CD4-positive, alpha-beta T cell (primary cell): ENCODE data around the gene UGT1A9. TPM values are rescaled to one million over a fixed set of nuclear protein-coding genes. Genes with fewer than 3 reads are reported as not detected.
"Not testable (repeated sequence)": the region's sequence is repeated elsewhere in the genome, so short reads cannot be mapped to it uniquely, and the experiment has no call there.

Experiments
- ATAC-seq: fragments of 200-7000 bp; cut with Tn5 transposase; one replicate; pipeline ENCODE4 v1.10.0; 2022; ENCODE audit warnings: mild to moderate bottlenecking; ENCODE audit not compliant: poor library complexity
- CTCF ChIA-PET: fragments of 350-600 bp; sonication (Branson Sonifier 250); formaldehyde crosslinking; loops from one replicate; lab custom pipeline; 2021; ENCODE audit warnings: antibody characterized with exemption, inconsistent platforms; lab: Charles Lee
- POLR2A ChIA-PET: fragments of 350-600 bp; sonication (Branson Sonifier 250); formaldehyde crosslinking; loops from one replicate; lab custom pipeline; 2021; ENCODE audit warnings: antibody characterized with exemption, inconsistent platforms; lab: Charles Lee
- DNase-seq, 14 experiments: peaks; one replicate each; pipeline ENCODE4 v3.0.0-alpha.2; 2013 to 2020; ENCODE audit warnings: mixed read lengths in 2 of 14
- H3K27ac ChIP-seq, 2 donors: one replicate each; pipeline versions ENCODE4 v1.5.1 to v1.7.0; 2013; ENCODE audit warnings: low read length in 2 of 2, low read depth in 1 of 2, mild to moderate bottlenecking in 1 of 2
- H3K27me3 ChIP-seq, 2 experiments: 1 replicate in 1 of 2; 2 replicates in 1 of 2; pipeline versions ENCODE4 v1.6.1 to v1.7.0; 2013; ENCODE audit warnings: low read length in 2 of 2, control low read depth in 1 of 2, mild to moderate bottlenecking in 1 of 2, moderate library complexity in 1 of 2; ENCODE audit not compliant: insufficient read depth in 2 of 2, control insufficient read depth in 1 of 2
- H3K36me3 ChIP-seq: one replicate; pipeline ENCODE4 v1.6.1; 2013; ENCODE audit warnings: low read length, control low read depth; ENCODE audit not compliant: insufficient read depth
- H3K4me1 ChIP-seq: one replicate; pipeline ENCODE4 v1.6.1; 2013; ENCODE audit warnings: low read length, control low read depth; ENCODE audit not compliant: insufficient read depth
- H3K4me3 ChIP-seq: one replicate; pipeline ENCODE4 v1.5.1; 2013; ENCODE audit warnings: mild to moderate bottlenecking, low read length, moderate library complexity
- H3K9me3 ChIP-seq, 2 experiments: 1 replicate in 1 of 2; 2 replicates in 1 of 2; pipeline versions ENCODE4 v1.6.1 to v1.7.0; 2013; ENCODE audit warnings: low read length in 2 of 2, mild to moderate bottlenecking in 2 of 2, control low read depth in 1 of 2, moderate library complexity in 1 of 2; ENCODE audit not compliant: control insufficient read depth in 1 of 2, insufficient read depth in 1 of 2
- H3K27ac Mint-ChIP-seq: one replicate; pipeline ENCODE4 v1.8.0; 2020; ENCODE audit warnings: mixed read lengths
- H3K27me3 Mint-ChIP-seq: one replicate; pipeline ENCODE4 v1.8.0; 2021; ENCODE audit warnings: mixed read lengths
- H3K36me3 Mint-ChIP-seq: one replicate; pipeline ENCODE4 v1.8.0; 2021; ENCODE audit warnings: low read depth, mixed read lengths
- H3K4me1 Mint-ChIP-seq: one replicate; pipeline ENCODE4 v1.8.0; 2021; ENCODE audit warnings: low read depth, mixed read lengths
- H3K4me3 Mint-ChIP-seq: one replicate; pipeline ENCODE4 v1.8.0; 2020; ENCODE audit warnings: mild to moderate bottlenecking, mixed read lengths
- H3K9me3 Mint-ChIP-seq: one replicate; pipeline ENCODE4 v1.8.0; 2020; ENCODE audit warnings: mixed read lengths
- intact Hi-C, 2 experiments: fragments of 100-400 bp; cut with DNase I in 1 of 2; cut with micrococcal nuclease in 1 of 2; formaldehyde crosslinking; loops; one replicate each; pipeline versions ENCODE4 v1.15.1 to v1.9.0; 2023 to 2025; cut with DNase I, micrococcal nuclease
- total RNA-seq, 174 experiments: library from RNA in 2 of 174; stranded (reverse) in 2 of 174; gene quantifications; one replicate each; pipeline ENCODE4 v1.2.3 and lab custom pipeline; 2021 to 2026
- TF ChIP-seq, protein P1 (sequence below): fragments of 200-600 bp; IDR thresholded peaks from one replicate; pipeline ENCODE4 v1.8.0; 2022; ENCODE audit warnings: antibody characterized with exemption, mild to moderate bottlenecking

The UGT1A9 gene
- total RNA-seq, 2 experiments from 2014 or later, result not detected

DNA sequence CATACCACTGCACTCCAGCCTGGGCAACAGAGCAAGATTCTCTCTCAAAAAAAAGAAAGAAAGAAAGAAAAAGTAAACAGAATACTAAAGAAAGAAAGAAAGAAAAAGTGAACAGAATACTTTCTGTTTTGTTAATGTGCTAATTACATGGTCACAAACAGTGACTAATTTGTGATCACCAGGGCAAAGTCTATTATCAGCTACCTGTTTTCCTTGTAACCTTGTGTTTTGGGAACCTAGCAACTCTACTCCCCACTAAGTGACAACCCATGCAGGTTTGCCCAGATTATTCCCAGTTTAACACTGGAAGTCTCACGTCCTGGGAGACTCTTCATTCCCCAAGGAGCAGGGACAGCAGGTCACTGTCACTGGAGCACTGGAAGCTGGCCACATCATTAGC, 16.7 kb upstream of the UGT1A9 start:
- H3K27me3 Mint-ChIP-seq, result peaks cover 40% of the 10 kb centered on the region
- DNase-seq, result no peak
- intact Hi-C loops, result no loop called here
- ATAC-seq, result no peak
- POLR2A ChIA-PET, result no interaction called here
- Histone ChIP-seq H3K36me3 (no peaks in the 10 kb centered on the region), H3K4me3 (no peak overlapping the region), H3K27me3 (peaks cover 0 to 4% of the 10 kb centered on the region in 2 experiments), H3K27ac (no peak overlapping the region), H3K4me1 (no peaks in the 10 kb centered on the region), H3K9me3 (no peaks in the 10 kb centered on the region)
- no peak overlapping the region for H3K4me3 Mint-ChIP-seq
- no peaks in the 10 kb centered on the region for H3K36me3 Mint-ChIP-seq
- H3K27ac Mint-ChIP-seq, result no peak overlapping the region
- H3K9me3 Mint-ChIP-seq, result no peaks in the 10 kb centered on the region
- TF ChIP-seq, protein P1, sequence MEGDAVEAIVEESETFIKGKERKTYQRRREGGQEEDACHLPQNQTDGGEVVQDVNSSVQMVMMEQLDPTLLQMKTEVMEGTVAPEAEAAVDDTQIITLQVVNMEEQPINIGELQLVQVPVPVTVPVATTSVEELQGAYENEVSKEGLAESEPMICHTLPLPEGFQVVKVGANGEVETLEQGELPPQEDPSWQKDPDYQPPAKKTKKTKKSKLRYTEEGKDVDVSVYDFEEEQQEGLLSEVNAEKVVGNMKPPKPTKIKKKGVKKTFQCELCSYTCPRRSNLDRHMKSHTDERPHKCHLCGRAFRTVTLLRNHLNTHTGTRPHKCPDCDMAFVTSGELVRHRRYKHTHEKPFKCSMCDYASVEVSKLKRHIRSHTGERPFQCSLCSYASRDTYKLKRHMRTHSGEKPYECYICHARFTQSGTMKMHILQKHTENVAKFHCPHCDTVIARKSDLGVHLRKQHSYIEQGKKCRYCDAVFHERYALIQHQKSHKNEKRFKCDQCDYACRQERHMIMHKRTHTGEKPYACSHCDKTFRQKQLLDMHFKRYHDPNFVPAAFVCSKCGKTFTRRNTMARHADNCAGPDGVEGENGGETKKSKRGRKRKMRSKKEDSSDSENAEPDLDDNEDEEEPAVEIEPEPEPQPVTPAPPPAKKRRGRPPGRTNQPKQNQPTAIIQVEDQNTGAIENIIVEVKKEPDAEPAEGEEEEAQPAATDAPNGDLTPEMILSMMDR, result no peak
- CTCF ChIA-PET, result no interaction called here
- no peaks in the 10 kb centered on the region for H3K4me1 Mint-ChIP-seq

DNA sequence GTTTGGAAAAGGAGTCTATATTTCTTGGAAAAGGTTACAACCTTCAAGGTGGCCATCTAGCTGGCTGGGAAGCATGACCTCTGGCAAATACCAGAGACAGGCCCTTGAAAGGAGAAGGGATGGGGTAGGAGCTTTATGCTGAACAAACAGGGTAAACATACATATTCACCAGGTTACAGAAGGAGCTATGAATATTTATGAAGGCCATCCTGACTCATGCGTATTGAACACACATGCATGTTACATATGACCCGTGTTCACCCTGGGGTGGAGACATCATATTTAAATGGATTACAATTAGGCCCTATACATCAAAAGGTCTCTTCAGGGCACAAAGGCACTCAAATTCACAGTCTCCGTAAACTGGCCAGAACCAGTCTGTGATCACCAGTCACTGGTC, 15.8 kb upstream of the UGT1A9 start:
- H3K27ac Mint-ChIP-seq, ATAC-seq, H3K9me3 Mint-ChIP-seq, H3K4me1 Mint-ChIP-seq, POLR2A ChIA-PET, CTCF ChIA-PET, H3K4me1 ChIP-seq, H3K4me3 Mint-ChIP-seq, intact Hi-C loops, DNase-seq, H3K36me3 Mint-ChIP-seq, H3K27ac ChIP-seq, H3K4me3 ChIP-seq, H3K36me3 ChIP-seq, H3K9me3 ChIP-seq, H3K27me3 ChIP-seq: not testable (repeated sequence)
- H3K27me3 Mint-ChIP-seq, result peaks cover 32% of the 10 kb centered on the region

DNA sequence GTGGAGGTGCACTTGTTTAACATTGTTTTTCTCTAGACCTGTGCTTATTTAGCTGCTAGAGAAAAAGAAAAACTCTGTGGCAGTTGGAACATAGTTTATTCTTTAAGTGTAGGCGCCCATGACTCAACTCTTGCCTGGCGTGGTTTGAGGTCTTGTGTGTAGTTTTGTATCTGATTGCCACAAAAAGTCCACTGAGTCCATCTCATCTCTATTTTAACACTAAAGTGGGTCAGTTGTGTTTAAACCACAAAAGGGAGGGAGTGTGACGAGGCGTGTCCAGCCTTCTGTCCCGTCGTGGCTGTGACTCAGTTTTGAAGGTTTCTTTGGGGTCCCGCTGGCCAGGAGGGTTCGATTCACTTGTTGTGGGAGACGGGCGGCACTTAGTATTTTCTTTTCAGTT, 15.3 kb upstream of the UGT1A9 start:
- TF ChIP-seq, protein P1, result no peak
- Mint-ChIP-seq H3K27ac (no peak overlapping the region), H3K36me3 (no peaks in the 10 kb centered on the region), H3K4me1 (no peaks in the 10 kb centered on the region), H3K9me3 (no peaks in the 10 kb centered on the region), H3K4me3 (no peak overlapping the region), H3K27me3 (peaks cover 29% of the 10 kb centered on the region)
- Histone ChIP-seq H3K27me3 (peaks cover 0 to 4% of the 10 kb centered on the region in 2 experiments), H3K27ac (no peak overlapping the region), H3K9me3 (no peaks in the 10 kb centered on the region), H3K4me1 (no peaks in the 10 kb centered on the region), H3K4me3 (no peak overlapping the region), H3K36me3 (no peaks in the 10 kb centered on the region)
- no peak for DNase-seq
- POLR2A ChIA-PET, result no interaction called here
- intact Hi-C loops, result no loop called here
- CTCF ChIA-PET, result no interaction called here
- no peak for ATAC-seq

DNA sequence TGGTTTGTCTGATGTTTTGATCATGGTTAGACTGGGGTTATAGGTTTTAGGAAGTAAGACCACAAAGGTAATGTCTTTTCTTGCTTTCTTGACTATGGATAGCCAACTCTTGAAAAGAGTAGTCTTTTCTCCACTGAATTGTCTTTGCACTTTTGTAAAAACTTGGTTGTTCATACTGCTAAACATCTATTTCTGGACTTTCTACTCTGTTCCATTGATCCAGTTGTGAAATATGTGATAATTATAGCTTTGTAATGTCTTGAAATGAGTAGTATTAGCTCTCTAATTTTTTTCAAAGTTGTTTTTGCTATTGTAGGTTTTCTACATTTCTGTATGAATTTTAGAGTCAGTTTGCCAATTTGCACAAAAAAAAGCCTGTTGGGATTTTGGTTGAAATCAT, 13.1 kb upstream of the UGT1A9 start:
- ChIA-PET POLR2A (no interaction called here), CTCF (no interaction called here)
- Mint-ChIP-seq H3K27ac (no peak overlapping the region), H3K4me3 (no peak overlapping the region), H3K36me3 (no peaks in the 10 kb centered on the region), H3K4me1 (no peaks in the 10 kb centered on the region), H3K27me3 (peaks cover 28% of the 10 kb centered on the region), H3K9me3 (no peaks in the 10 kb centered on the region)
- DNase-seq (no peak), ATAC-seq (no peak)
- Histone ChIP-seq H3K36me3 (no peaks in the 10 kb centered on the region), H3K4me3 (no peak overlapping the region), H3K4me1 (no peaks in the 10 kb centered on the region), H3K27ac (no peak overlapping the region), H3K9me3 (no peaks in the 10 kb centered on the region), H3K27me3 (peaks cover 5 to 7% of the 10 kb centered on the region in 2 experiments)
- intact Hi-C loops, result no loop called here
- TF ChIP-seq, protein P1, result no peak
